ENCODE results near the gene GMPR2.

DNA sequence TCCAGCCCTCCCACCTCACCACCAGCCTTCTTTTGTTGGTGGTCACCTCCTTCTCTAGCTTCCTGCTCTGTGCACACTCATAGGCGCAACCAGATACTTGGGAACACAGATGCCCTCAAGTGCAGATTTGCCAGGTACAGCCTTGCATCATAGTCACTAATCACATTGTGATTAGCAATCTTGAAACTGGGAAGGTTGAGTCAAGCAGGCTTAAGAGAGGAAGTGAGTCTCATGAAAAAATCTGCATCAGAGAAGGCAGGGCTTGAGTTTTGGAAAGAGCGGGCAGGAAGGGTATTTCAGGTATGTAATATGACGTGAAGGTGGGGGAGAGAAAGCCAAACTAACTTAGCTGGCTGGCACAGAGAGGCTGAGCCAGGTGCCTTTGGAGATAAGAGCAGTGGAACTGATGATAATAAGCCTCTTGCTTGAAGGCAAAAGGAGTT, 41.4 kb downstream of the GMPR2 start:
- TF ChIP-seq, protein P1, sequence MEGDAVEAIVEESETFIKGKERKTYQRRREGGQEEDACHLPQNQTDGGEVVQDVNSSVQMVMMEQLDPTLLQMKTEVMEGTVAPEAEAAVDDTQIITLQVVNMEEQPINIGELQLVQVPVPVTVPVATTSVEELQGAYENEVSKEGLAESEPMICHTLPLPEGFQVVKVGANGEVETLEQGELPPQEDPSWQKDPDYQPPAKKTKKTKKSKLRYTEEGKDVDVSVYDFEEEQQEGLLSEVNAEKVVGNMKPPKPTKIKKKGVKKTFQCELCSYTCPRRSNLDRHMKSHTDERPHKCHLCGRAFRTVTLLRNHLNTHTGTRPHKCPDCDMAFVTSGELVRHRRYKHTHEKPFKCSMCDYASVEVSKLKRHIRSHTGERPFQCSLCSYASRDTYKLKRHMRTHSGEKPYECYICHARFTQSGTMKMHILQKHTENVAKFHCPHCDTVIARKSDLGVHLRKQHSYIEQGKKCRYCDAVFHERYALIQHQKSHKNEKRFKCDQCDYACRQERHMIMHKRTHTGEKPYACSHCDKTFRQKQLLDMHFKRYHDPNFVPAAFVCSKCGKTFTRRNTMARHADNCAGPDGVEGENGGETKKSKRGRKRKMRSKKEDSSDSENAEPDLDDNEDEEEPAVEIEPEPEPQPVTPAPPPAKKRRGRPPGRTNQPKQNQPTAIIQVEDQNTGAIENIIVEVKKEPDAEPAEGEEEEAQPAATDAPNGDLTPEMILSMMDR (IDR thresholded peaks at IDR 0.05; ENCODE audit: low read length) = no peak
- TF ChIP-seq EZH2 (IDR thresholded peaks at IDR 0.05; ENCODE audit: borderline replicate concordance, low read length) = no peak

All from OCI-LY1 (cell line).